Measurements from ENCODE around the gene ITCH.
"Not testable (repeated sequence)": the region's sequence is repeated elsewhere in the genome, so short reads cannot be mapped to it uniquely, and the experiment has no call there.

ITCH gene

DNA sequence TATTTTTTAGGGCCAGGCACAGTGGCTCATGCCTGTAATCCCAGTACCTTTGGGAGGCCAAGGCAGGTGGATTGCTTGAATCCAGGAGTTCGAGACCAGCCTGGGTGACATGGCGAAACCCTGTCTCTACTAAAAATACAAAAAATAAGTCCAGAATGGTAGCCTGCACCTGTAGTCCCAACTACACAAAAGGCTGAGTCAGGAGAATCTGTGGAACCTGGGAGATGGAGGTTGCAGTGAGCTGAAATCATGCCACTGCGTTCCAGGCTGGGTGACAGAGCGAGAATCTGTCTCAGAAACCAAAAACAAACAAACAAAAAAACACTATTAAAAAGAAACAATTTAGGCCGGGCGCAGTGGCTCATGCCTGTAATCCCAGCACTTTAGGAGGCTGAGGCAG, 69.6 kb downstream of the ITCH start:
- not testable (repeated sequence) for H3K4me1 Mint-ChIP-seq; H3K9me3 Mint-ChIP-seq; H3K36me3 Mint-ChIP-seq (ENCODE audit: low read depth); H3K27me3 Mint-ChIP-seq; DNase-seq; H3K27ac Mint-ChIP-seq; H3K4me3 Mint-ChIP-seq; ATAC-seq

DNA sequence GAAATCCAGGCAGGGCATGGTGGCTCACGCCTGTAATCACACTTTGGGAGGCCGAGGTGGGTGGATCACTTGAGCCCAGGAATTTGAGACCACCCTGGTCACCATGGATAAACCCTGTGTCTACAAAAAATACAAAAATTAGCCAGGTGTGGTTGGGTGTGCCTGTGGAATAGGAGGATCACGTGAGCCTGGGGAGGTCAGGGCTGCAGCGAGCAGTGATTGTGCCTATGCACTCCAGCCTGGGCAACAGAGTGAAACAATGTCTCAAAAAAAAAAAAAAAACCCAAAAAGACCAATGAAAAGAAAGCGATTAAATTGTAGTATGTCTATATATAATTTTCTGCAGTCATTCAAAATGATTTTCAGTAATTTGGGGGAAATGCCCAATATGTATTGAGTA, 70.3 kb downstream of the ITCH start:
- DNase-seq: no peak
- Mint-ChIP-seq H3K9me3 (no peaks in the 10 kb centered on the region), H3K27ac (no peak overlapping the region), H3K36me3 (ENCODE audit: low read depth) (peaks cover 4% of the 10 kb centered on the region), H3K4me1 (peaks cover 6% of the 10 kb centered on the region), H3K27me3 (no peaks in the 10 kb centered on the region), H3K4me3 (no peak overlapping the region)
- no peak for ATAC-seq

DNA sequence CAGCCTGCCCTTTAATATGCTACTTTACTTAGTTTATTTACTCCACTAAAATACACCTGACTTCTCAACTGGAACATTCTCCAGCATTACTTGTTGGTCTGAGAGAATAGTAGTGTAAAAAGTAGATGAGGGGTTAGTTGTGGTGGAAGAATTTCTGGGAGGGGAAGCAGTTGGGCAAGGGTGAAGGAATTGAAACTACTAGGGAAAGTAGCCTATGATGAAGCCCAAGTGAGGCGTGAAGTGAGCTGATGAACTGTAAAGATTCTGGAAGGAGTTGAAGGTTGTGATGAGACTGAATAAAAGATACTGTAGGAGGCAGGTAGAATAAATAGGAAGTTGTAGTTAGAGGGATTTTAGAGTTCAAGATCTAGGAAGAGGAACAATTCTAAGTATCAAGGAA, 72.5 kb downstream of the ITCH start:
- Mint-ChIP-seq H3K36me3 (ENCODE audit: low read depth) (peaks cover 15% of the 10 kb centered on the region), H3K27me3 (no peaks in the 10 kb centered on the region), H3K9me3 (no peaks in the 10 kb centered on the region), H3K4me1 (peaks cover 6% of the 10 kb centered on the region), H3K4me3 (no peak overlapping the region), H3K27ac (no peak overlapping the region)
- DNase-seq (no peak), ATAC-seq (no peak)

DNA sequence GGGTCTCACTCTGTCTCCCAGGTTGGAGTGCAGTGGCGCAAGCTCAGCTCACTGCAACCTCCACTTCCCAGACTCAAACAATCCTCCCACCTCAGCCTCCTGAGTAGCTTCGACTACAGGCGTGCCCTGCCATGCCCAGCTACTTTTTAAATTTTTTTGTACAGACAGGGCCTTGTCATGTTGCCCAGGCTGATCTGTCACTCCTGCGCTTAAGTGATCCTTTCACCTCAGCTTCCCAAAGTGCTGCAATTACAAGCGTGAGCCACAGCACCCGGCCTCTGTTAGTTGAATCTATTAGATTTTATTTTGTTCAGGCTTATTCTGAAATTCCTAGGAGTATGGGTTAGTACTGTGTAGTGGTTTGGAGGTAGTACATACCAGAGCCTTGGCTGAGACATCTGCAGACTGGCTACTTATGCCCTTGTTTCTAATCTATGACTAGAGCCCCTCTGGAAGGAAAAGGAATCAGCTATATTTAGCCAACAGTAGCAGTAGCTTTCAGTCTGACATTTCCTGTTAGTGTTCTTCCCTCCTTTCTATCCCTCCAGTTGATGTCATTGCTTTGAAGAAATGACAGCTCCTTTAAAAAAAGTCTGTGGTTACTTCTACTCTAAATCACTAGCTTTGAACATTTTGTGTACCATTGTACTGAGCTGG, 74.4 kb downstream of the ITCH start:
- H3K27me3 Mint-ChIP-seq: no peaks in the 10 kb centered on the region
- peaks cover 6% of the 10 kb centered on the region for H3K4me1 Mint-ChIP-seq
- peaks cover 21% of the 10 kb centered on the region for H3K36me3 Mint-ChIP-seq (ENCODE audit: low read depth)
- peak overlapping the region; percentile 18 for H3K27ac Mint-ChIP-seq
- H3K4me3 Mint-ChIP-seq: no peak overlapping the region
- DNase-seq (no peak), ATAC-seq (no peak)
- H3K9me3 Mint-ChIP-seq: no peaks in the 10 kb centered on the region

DNA sequence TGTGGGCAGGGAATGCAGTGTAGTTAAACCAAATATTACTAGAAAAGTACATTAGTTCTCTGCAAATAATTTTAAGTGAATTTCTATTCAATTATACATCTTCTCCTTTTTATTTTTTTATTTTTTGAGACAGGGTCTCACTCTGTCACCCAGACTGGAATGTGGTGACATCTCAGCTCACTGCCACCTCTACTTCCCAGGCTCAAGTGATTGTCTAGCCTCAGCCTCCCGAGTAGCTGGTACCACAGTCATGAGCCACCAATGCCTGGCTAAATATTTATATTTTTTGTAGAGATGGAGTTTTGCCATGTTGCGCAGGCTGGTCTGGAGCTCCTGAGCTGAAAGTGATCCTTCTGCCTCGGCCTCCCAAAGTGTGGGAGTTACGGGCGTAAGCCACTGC, 76.1 kb downstream of the ITCH start:
- H3K36me3 Mint-ChIP-seq (ENCODE audit: low read depth): peaks cover 24% of the 10 kb centered on the region
- ATAC-seq (no peak), DNase-seq (no peak)
- no peaks in the 10 kb centered on the region for H3K27me3 Mint-ChIP-seq
- H3K4me1 Mint-ChIP-seq: peaks cover 6% of the 10 kb centered on the region
- no peak overlapping the region for H3K27ac Mint-ChIP-seq
- no peak overlapping the region for H3K4me3 Mint-ChIP-seq
- H3K9me3 Mint-ChIP-seq: no peaks in the 10 kb centered on the region

DNA sequence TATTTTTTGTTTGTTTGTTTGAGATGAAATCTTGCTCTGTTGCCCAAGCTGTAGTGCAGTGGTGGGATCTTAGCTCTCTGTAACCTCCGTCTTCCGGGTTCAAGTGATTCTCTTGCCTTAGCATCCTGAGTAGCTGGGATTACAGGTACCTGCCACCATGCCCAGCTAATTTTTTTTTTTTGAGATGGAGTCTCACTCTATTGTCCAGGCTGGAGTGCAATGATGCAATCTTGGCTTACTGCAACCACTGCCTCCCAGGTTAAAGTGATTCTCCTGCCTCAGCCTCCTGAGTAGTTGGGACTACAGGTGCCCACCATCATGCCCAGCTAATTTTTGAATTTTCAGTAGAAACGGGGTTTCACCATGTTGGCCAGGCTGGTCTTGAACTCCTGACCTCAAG, 78.3 kb downstream of the ITCH start:
- not testable (repeated sequence) for DNase-seq, H3K27ac Mint-ChIP-seq, H3K4me3 Mint-ChIP-seq, H3K27me3 Mint-ChIP-seq, H3K9me3 Mint-ChIP-seq, ATAC-seq
- Mint-ChIP-seq H3K36me3 (ENCODE audit: low read depth) (peaks cover 40% of the 10 kb centered on the region), H3K4me1 (peaks cover 11% of the 10 kb centered on the region)

DNA sequence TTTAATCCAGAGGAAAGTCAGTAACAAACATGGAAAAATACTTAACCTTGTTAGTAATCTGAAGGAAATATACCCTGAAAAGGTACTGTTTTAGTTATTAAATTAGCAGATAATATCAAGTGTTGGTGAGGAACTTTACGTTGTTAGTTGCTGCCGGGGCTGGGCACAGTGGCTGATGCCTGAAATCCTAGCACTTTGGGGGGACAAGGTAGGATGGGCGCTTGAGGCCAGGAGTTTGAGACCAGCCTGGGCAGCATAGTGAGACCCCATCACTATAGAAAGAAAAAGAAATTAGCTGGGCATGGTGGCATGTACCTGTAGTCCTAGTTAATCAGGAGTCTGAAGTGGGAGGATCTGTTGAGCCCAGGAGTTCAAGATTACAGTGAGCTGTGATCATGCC, 80.5 kb downstream of the ITCH start:
- Mint-ChIP-seq H3K36me3 (ENCODE audit: low read depth) (peaks cover 54% of the 10 kb centered on the region), H3K27ac (no peak overlapping the region), H3K27me3 (no peaks in the 10 kb centered on the region), H3K4me3 (no peak overlapping the region), H3K4me1 (peaks cover 13% of the 10 kb centered on the region), H3K9me3 (no peaks in the 10 kb centered on the region)
- no peak for DNase-seq
- no peak for ATAC-seq

DNA sequence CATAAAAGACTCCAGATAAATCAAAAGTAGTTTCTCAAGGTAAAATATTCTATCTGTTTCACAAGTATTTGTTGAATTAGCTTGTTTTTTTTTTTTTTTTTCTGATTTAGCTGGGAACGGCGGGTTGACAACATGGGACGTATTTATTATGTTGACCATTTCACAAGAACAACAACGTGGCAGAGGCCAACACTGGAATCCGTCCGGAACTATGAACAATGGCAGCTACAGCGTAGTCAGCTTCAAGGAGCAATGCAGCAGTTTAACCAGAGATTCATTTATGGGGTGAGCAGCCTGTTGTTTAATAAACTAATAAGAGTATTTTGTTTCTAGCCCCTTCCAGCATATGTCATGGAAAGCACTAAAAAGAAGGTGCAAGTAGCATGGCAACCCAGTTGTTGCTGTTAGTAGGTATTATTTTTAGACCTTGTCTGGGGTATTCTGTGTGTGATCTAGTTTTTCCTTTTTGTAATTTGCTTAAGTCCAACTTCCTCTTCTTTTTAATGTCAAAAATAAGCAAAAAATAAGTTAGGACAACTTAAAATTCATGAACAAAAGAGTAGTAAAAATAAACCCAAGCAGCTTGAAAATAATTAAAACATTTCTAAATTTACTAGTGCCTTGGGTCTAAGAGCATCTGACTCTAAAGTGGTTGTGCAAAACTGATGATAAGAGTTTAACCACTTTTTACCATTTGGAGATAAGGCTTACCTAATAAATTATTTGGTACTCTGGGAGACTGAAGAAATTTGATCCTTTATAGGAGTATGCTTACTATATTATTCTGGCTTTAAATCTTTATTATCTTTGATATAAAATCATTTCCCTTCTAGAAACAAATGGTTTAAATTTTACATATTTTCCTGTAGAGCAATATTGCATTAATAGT, 82.3 kb downstream of the ITCH start:
- H3K27ac Mint-ChIP-seq: peak overlapping the region; percentile 29
- peaks cover 59% of the 10 kb centered on the region for H3K36me3 Mint-ChIP-seq (ENCODE audit: low read depth)
- DNase-seq: no peak
- no peak for ATAC-seq
- peaks cover 21% of the 10 kb centered on the region for H3K4me1 Mint-ChIP-seq
- H3K4me3 Mint-ChIP-seq: no peak overlapping the region
- no peaks in the 10 kb centered on the region for H3K9me3 Mint-ChIP-seq
- no peaks in the 10 kb centered on the region for H3K27me3 Mint-ChIP-seq

DNA sequence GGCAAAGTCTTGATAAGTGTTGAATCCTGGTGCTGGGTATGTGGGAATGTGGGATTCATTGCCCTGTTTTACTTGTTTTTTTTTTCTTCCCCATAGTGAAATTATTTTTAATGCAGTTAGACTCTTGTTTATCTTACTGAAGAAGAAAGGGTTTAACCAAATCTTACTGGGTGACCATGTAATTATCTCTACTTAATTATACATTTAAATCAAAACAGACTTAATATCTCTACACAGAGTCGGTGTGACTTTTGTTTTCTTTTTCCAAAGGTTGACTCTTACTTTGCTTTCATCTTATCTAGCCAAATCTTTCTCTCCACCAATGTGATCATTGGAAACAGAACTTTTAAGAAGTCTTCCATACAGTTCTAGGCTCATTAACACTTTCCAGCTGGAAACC, 85.4 kb downstream of the ITCH start:
- Mint-ChIP-seq H3K27me3 (no peaks in the 10 kb centered on the region), H3K4me1 (peaks cover 21% of the 10 kb centered on the region), H3K27ac (peak overlapping the region; percentile 12), H3K9me3 (no peaks in the 10 kb centered on the region), H3K36me3 (ENCODE audit: low read depth) (peaks cover 50% of the 10 kb centered on the region), H3K4me3 (no peak overlapping the region)
- no peak for ATAC-seq
- no peak for DNase-seq

DNA sequence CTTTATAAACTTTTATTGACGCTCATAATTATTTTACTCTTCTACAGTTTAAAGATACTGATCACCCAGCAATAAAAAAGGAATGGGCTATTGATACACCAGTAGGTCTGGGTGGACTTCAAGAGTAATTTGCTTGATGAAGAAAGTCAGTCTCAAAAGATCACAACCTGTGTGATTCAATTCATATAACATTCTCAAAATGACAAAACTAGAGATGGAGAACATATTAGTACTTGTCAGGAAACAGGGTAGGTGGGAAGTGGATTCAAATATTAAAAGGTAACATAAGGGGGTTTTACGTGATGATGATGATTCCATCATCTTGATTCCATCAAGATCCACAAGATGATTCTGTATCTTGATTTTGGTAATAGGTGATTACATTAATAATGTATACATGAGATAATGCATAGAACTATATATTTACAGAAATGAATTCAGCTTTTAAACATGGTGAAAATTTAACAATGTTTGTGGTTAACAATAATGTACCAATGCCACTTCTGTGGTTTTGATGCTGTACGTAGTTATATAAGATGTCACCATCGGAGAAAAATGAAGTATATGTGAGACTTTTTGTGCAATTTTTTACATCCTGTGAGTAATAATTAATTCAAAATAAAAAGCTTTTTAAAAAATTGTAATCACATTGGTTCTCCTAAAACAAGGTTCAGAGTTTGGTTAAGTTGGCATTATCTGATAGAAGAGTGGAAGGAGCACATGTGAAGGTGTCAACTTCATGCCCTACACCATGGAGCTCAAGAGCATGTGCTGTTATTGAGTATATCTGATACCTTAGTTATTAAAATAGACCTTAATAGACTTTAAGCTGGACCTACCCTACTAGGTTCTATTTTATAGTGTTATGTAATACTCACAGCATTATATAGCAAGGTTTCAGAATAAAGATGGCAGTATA, 86.9 kb downstream of the ITCH start:
- ATAC-seq (no peak), DNase-seq (no peak)
- peaks cover 44% of the 10 kb centered on the region for H3K36me3 Mint-ChIP-seq (ENCODE audit: low read depth)
- H3K9me3 Mint-ChIP-seq: no peaks in the 10 kb centered on the region
- H3K4me3 Mint-ChIP-seq: no peak overlapping the region
- no peaks in the 10 kb centered on the region for H3K27me3 Mint-ChIP-seq
- no peak overlapping the region for H3K27ac Mint-ChIP-seq
- peaks cover 21% of the 10 kb centered on the region for H3K4me1 Mint-ChIP-seq

DNA sequence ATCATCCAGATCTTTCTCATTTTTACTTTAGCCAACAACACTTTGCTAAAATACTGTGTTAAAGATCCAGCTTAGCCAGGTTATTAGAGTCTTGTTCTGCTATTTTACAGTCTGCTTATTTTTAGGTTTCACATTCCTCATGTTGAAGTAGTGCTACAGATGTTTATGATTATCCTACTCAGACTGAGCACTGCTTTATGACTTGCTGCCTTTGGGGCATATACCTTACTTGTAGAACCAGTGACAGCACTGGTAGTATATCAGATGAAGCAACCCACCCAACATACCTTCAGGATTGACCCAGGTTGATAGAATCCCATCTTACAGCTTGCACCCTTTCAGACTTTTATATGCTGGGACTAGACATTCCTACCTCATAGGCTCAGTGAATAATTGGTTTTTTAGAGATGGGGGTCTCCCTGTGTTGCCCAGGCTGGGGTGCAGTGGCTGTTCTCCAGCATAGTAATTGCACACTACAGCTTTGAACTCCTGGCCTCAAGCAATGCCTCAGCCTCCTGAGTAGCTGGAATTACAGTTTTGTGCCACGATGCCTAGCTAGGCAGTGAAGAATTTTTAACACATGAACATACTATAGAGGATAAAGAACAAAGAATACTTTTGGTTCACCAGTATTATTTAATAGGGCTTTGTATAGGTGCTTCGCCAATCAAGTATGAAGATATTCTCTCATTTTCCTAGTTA, 89.4 kb downstream of the ITCH start:
- no peak overlapping the region for H3K27ac Mint-ChIP-seq
- no peak for DNase-seq
- no peaks in the 10 kb centered on the region for H3K9me3 Mint-ChIP-seq
- H3K4me3 Mint-ChIP-seq: no peak overlapping the region
- H3K4me1 Mint-ChIP-seq: peaks cover 7% of the 10 kb centered on the region
- peaks cover 27% of the 10 kb centered on the region for H3K36me3 Mint-ChIP-seq (ENCODE audit: low read depth)
- H3K27me3 Mint-ChIP-seq: no peaks in the 10 kb centered on the region
- ATAC-seq: no peak

DNA sequence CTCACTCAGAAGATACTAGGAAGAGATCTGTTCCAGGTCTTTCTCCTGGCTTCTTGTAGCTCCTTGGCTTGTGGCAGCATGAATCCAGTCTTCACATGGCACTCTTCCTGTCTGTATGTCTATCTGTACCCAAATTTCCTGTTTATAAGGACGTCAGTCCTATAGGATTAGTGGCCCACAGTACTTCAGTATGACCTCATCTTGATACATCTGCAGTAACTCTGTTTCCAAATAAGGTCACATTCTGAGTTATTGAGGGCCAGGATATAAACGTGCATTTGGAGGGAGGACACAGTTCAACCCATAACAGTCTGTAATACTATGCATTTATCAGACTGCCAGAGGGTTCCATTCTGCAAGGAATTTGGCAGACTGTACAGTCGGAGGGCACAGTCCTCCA, 95.6 kb downstream of the ITCH start:
- H3K4me1 Mint-ChIP-seq: peaks cover 4% of the 10 kb centered on the region
- no peak overlapping the region for H3K4me3 Mint-ChIP-seq
- DNase-seq (no peak), ATAC-seq (no peak)
- no peaks in the 10 kb centered on the region for H3K9me3 Mint-ChIP-seq
- H3K36me3 Mint-ChIP-seq (ENCODE audit: low read depth): peaks cover 19% of the 10 kb centered on the region
- peak overlapping the region; percentile 14 for H3K27ac Mint-ChIP-seq
- no peaks in the 10 kb centered on the region for H3K27me3 Mint-ChIP-seq

DNA sequence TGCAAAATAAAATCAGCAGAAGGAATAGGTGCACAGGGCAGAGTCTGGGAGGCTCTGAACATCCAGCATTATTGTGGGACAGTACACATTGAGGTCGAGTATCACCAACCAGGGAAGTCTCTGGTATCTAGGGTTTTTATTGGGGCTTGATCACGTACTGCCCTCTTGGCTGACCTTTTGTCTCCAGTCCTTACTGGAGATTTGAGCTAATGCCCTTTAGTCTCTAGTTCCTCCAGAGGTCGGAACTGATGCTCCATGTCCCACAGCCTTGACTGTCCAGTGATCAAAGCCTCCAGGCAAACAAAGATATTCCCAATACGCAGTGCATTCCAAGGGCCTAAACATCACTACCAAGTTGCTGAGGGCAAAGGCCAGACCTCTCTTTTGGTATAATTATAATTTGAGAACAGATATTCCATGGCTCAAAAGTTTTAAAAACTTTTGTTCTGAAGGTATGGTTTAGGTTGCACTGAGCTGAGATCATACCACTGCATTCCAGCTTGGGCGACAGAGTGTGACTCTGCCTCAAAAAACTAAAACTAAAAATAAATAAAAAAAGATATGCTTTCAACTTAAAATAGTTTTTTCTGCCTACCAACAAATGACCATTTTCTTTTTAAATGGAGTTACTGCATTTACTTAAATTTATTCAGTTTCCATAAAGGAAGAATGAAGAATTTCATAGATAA, 96.3 kb downstream of the ITCH start:
- Mint-ChIP-seq H3K4me1 (peaks cover 4% of the 10 kb centered on the region), H3K27ac (no peak overlapping the region), H3K27me3 (no peaks in the 10 kb centered on the region), H3K9me3 (no peaks in the 10 kb centered on the region), H3K4me3 (no peak overlapping the region), H3K36me3 (ENCODE audit: low read depth) (peaks cover 21% of the 10 kb centered on the region)
- DNase-seq: no peak
- ATAC-seq: no peak

DNA sequence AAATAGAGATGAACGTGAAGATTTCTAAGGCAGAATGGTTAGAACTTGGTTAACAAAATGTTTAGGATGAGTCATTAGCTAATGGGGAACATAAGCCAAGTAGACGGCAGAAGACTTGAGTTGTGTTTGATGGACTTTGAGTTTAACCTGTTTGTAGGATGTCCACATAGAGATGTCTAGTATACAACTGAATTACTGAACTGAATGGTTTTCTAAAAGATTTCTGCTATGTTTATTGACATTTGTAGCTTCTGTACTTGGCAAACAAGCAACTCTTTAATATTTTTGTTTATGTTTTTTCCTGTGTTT, 98.7 kb downstream of the ITCH start:
- Mint-ChIP-seq H3K27ac (no peak overlapping the region), H3K27me3 (no peaks in the 10 kb centered on the region), H3K9me3 (no peaks in the 10 kb centered on the region), H3K36me3 (ENCODE audit: low read depth) (peaks cover 23% of the 10 kb centered on the region), H3K4me3 (no peak overlapping the region), H3K4me1 (peaks cover 4% of the 10 kb centered on the region)
- DNase-seq: no peak
- ATAC-seq: no peak
